MM.1S (cell line): ENCODE measurements around the gene ARSD.
A peak's percentile ranks its signal among the peaks of the same experiment; 100 is the strongest.

ENCODE experiments used
- DNase-seq: peaks from one replicate; pipeline ENCODE4 v3.0.0-alpha.2; 2015
- H2AFZ ChIP-seq: fragments of 300-600 bp; sonication (generic); 2 replicates; pipeline ENCODE4 v1.6.0; 2016; ENCODE audit warnings: antibody characterized with exemption, low read length
- H3F3A ChIP-seq: fragments of 300-600 bp; sonication (generic); 2 replicates; pipeline ENCODE4 v1.6.1; 2016; ENCODE audit warnings: mild to moderate bottlenecking, antibody characterized with exemption, low read length, moderate library complexity, mixed read lengths; ENCODE audit not compliant: insufficient read depth
- H3K27ac ChIP-seq: fragments of 300-600 bp; sonication (generic); 2 replicates; pipeline ENCODE4 v1.5.1; 2016; ENCODE audit warnings: mild to moderate bottlenecking, low read length
- H3K27me3 ChIP-seq: fragments of 300-600 bp; sonication (generic); replicated peaks from 2 replicates; pipeline ENCODE4 v1.6.0; 2016; ENCODE audit warnings: low read length; ENCODE audit not compliant: insufficient read depth
- H3K36me3 ChIP-seq: fragments of 300-600 bp; sonication (generic); replicated peaks from 2 replicates; pipeline ENCODE4 v1.6.1; 2016; ENCODE audit warnings: mild to moderate bottlenecking, low read length, mixed read lengths; ENCODE audit not compliant: insufficient read depth
- H3K4me1 ChIP-seq: fragments of 300-600 bp; sonication (generic); 2 replicates; pipeline ENCODE4 v1.6.1; 2016; ENCODE audit warnings: low read length, mixed read lengths
- H3K4me2 ChIP-seq: fragments of 300-600 bp; sonication (generic); 2 replicates; pipeline ENCODE4 v1.6.0; 2016; ENCODE audit warnings: low read depth, low read length
- H3K4me3 ChIP-seq: fragments of 300-600 bp; sonication (generic); 2 replicates; pipeline ENCODE4 v1.5.1; 2016; ENCODE audit warnings: low read length, mixed read lengths
- H3K79me2 ChIP-seq: fragments of 300-600 bp; sonication (generic); 2 replicates; pipeline ENCODE4 v1.6.1; 2016; ENCODE audit warnings: mixed run types, low read length, mixed read lengths
- H3K9ac ChIP-seq: fragments of 300-600 bp; sonication (generic); 2 replicates; pipeline ENCODE4 v1.6.1; 2016; ENCODE audit warnings: low read length, mixed read lengths
- H3K9me2 ChIP-seq: fragments of 300-600 bp; sonication (generic); replicated peaks from 2 replicates; pipeline ENCODE4 v1.6.1; 2016; ENCODE audit warnings: mild to moderate bottlenecking, low read length, mixed read lengths; ENCODE audit not compliant: insufficient read depth
- H3K9me3 ChIP-seq: fragments of 300-600 bp; sonication (generic); replicated peaks from 2 replicates; pipeline ENCODE4 v1.6.1; 2016; ENCODE audit warnings: mild to moderate bottlenecking, low read length, mixed read lengths; ENCODE audit not compliant: insufficient read depth
- H4K20me1 ChIP-seq: fragments of 300-600 bp; sonication (generic); 2 replicates; pipeline ENCODE4 v1.6.1; 2016; ENCODE audit warnings: mild to moderate bottlenecking, low read length, moderate library complexity, mixed read lengths; ENCODE audit not compliant: insufficient read depth
- CTCF ChIP-seq: fragments of 300-600 bp; sonication (generic); IDR thresholded peaks from 2 replicates; pipeline ENCODE4 v1.5.1; 2016; ENCODE audit warnings: antibody characterized with exemption, low read length, mixed read lengths
- EZH2 ChIP-seq: fragments of 300-600 bp; sonication (generic); optimal IDR thresholded peaks from 2 replicates; pipeline ENCODE3; 2017; ENCODE audit warnings: low read depth, mild to moderate bottlenecking, antibody characterized with exemption, low read length, mixed read lengths
- EZH2phosphoT487 ChIP-seq: fragments of 300-600 bp; sonication (generic); IDR thresholded peaks from 2 replicates; pipeline ENCODE4 v1.6.1; 2018; ENCODE audit warnings: antibody characterized with exemption, low read length

Gene ARSD

DNA sequence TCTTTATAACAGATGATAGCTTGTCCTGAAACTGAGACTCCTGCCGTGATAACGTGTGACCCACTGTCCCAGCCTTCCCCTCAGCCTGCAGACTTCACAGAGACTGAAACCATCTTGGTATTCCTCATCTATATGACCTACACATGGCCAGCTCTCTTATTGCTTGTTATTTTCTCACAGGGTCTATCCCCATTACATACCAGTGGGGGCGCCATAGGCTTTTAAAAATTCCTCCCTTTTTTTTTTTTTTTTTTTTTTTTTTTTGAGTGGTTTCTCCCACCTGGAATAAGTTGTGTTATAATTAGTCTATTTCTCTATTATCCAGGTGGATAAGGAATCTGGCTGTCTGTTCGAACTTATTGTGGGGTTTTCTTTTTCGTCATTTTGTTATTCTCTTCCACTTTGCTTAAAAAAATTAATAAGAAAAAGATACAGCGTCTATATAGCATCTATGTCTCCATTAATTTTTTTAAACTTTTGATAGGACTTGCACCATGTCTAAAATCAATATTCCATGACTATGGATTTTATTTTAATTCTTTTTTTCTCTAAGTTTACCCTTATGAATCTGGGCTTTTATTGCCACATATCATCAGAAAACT is 53.2 kb downstream of the ARSD start:
- Histone ChIP-seq H3K27ac (no peak overlapping the region), H4K20me1 (no peaks in the 10 kb centered on the region), H3K9me2 (no peaks in the 10 kb centered on the region), H3K36me3 (no peaks in the 10 kb centered on the region), H3K79me2 (no peaks in the 10 kb centered on the region), H2AFZ (no peak overlapping the region), H3K4me2 (no peak overlapping the region), H3K9ac (no peak overlapping the region), H3F3A (no peaks in the 10 kb centered on the region), H3K4me1 (no peaks in the 10 kb centered on the region), H3K27me3 (no peaks in the 10 kb centered on the region), H3K9me3 (no peaks in the 10 kb centered on the region), H3K4me3 (no peak overlapping the region)
- 0 out of 2 replicates have a peak, but pooled peaks have one; percentile 6 for TF ChIP-seq CTCF
- TF ChIP-seq EZH2phosphoT487: no peak
- peak; percentile 7 for DNase-seq

- no peak for TF ChIP-seq CTCF
- no peak for TF ChIP-seq EZH2phosphoT487
- TF ChIP-seq EZH2: no peak
- Histone ChIP-seq H2AFZ (no peak overlapping the region), H3K9ac (no peak overlapping the region), H3F3A (no peaks in the 10 kb centered on the region), H3K4me2 (no peak overlapping the region), H3K4me1 (no peaks in the 10 kb centered on the region), H3K36me3 (no peaks in the 10 kb centered on the region), H3K79me2 (no peaks in the 10 kb centered on the region), H4K20me1 (no peaks in the 10 kb centered on the region), H3K9me2 (no peaks in the 10 kb centered on the region), H3K27ac (no peak overlapping the region), H3K27me3 (no peaks in the 10 kb centered on the region), H3K4me3 (no peak overlapping the region), H3K9me3 (no peaks in the 10 kb centered on the region)
- no peak for DNase-seq
These were observed 54.0 kb downstream of the ARSD start for GRCh38 chrX:2875136-2875481.

- H3K79me2 ChIP-seq: no peaks in the 10 kb centered on the region
- no peaks in the 10 kb centered on the region for H3K9me3 ChIP-seq
- H4K20me1 ChIP-seq: no peaks in the 10 kb centered on the region
- TF ChIP-seq EZH2 (no peak), CTCF (no peak), EZH2phosphoT487 (no peak)
- H3K4me3 ChIP-seq: no peak overlapping the region
- H3K27ac ChIP-seq: no peak overlapping the region
- H3K9ac ChIP-seq: no peak overlapping the region
- H3K9me2 ChIP-seq: no peaks in the 10 kb centered on the region
- no peaks in the 10 kb centered on the region for H3K36me3 ChIP-seq
- H3K4me1 ChIP-seq: no peaks in the 10 kb centered on the region
- H2AFZ ChIP-seq: no peak overlapping the region
- H3K4me2 ChIP-seq: no peak overlapping the region
- H3F3A ChIP-seq: no peaks in the 10 kb centered on the region
- no peaks in the 10 kb centered on the region for H3K27me3 ChIP-seq
- no peak for DNase-seq
These were observed 54.7 kb downstream of the ARSD start for GRCh38 chrX:2874222-2875135.
